Stimulated activated CD4-positive, alpha-beta T cell treated with anti-CD3 and anti-CD28 coated beads, Interleukin-12 subunit alpha, Interleukin-12 subunit beta, amount 100 ng/mL, for 4 hours (primary cell): ENCODE results near the gene TRIM36.

ENCODE experiments used
- DNase-seq: peaks from one replicate; pipeline ENCODE4 v3.0.0-alpha.2; 2020

TRIM36 gene

DNA sequence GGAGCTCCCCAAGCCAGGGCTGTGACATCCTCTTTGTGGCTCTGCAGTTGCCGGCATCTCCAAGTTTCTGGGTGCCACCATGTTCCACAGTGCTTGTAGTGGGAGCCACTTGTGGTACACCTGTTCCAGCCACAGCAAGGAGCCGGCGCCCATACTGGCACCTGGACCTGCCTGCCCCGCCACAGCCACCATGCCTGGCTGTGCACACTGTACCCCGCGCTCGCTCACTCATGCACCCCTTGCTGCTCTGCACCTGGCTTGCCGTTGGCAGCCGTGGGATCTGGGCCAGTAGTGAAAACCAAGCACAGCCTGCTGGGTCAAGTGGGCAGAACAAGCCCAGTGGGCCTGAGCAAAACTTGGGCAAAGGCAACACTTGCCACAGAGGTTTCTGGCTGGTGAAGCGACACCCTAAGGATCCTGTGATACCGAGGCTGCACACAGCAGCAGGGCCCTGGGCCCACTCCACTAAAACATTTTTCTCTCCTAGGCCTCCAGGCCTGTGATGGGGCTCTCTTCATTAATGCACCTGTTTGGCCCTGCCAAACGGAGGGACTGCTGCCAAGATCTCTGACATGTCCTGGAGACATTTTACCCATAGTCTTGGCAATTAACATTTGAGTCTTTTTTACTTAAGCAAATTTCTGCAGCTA lies 2.8 kb downstream of the TRIM36 start:
- DNase-seq: no peak

DNA sequence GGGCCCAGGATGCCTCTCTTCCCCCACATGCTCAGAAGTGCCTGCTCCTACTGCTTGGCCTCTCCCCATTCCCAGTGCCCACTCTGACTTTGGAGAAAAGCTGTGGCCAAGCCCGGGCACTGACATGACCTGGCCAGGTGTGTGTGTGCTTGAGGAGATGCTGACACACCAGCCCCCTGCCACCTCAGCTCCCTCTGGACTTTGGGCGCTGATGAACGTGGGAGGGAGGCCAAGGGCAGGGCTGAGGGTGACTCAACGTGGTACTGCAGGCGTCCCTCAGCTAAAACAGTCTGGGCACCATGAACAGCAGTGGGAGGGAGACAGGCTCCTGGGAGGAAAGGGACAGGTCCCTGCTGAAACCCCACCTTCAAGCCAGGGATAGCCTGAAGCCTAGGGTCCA lies 3.9 kb downstream of the TRIM36 start:
- no peak for DNase-seq

DNA sequence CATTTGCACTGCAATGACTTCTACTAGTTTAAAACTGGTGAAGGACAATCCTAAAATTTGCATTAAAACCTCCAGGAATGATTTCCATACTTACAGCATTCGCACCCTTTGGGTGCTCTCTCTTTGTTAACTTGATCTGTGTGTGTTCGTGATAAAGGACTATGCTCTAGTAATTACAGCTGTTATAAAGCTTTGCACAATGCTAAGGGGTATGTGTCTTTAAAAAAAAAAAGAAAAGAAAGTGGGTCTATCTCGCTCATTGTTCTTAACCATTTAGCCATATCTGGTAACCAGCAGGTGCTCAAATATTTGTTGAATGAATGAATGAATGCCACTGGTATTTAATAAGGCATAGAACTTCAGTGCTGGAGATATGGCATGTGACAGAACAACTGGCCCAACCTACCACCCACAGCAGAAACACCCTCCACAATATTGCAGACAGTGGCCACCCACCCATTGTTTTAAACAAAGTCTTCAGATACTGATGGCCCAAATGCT lies 8.7 kb downstream of the TRIM36 start:
- DNase-seq: no peak

DNA sequence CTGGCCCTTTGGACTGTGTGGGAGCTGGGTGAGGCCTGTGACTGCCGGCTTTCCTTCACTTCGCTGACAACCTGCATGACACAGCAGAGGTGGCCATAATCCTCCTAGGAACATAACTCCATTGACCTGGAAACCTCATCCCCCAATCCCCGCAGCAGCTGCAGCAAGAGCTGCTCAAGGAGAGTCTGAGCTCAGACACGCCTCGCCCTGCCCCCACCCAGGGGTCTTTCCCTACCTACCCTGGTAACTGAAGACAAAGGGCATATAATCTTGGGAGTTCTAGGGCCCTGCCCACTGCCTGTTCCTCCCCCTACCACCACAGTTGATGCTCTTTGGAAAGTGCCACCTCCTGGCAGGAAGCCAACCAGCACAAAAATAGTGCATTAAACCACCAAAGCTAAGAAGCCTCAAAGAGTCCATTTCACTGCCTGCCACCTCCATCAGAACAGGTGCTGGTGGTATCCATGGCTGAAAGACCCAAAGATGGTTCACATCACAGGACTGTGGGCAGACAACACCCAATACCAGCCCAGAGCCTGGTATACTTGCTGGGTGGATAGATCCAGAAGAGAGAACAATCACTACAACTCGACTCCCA lies 18.4 kb downstream of the TRIM36 start:
- DNase-seq: no peak

DNA sequence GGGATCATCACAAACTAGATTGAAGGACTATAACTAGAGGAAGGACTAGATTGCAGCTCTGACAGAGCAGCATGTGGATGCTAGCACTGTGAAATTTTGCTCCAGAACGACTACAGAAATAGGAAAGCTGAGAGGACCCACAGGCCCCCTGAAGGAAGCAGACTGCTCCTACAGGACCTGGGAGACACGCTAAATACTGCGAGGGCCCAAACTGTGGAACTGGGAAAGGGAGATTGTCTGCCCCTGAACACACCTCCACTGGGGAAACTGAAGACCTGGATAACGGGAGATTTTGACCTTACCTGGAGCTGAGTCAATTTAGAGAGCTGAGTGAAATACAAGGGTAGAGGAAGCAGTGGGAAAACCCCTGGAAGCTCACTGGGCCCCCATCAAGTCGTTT lies 19.2 kb downstream of the TRIM36 start:
- DNase-seq: no peak

DNA sequence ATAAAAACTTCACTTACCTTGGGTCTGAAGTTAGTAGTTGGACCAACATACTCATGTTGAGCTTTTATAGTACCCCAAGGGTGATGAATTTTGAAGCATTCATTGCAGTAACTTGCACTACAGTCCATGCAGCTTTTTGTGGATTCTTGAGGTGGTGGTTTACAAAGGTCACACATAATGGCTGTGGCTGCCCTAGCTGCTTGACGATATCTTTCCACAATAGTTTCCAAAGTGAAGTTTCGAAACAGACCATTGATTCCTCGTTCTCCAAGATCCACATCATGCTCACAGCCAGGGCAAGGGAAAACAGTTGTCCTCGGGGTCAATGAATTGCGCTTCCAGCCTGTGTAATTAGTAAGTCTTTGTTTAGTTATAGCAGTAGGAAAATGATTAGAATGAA lies 22.7 kb downstream of the TRIM36 start:
- DNase-seq: no peak

DNA sequence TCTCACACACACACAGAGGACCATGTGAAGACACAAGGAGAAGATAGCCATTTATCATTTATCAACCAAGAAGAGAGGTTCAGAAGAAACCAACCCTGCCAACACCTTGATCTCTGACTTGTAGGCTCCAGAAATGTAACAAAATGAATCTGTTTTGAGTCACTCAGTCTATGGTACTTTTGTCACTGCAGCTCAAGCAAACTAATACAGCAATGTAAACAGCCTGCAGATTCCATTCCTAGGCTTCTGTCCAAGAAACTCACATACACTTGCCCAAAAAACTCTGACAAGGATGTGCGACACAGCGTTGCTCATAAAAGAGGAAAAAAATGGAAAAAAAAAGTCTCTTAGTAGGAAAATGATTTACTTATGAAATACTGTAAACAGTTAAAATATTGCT lies 33.4 kb downstream of the TRIM36 start:
- no peak for DNase-seq

DNA sequence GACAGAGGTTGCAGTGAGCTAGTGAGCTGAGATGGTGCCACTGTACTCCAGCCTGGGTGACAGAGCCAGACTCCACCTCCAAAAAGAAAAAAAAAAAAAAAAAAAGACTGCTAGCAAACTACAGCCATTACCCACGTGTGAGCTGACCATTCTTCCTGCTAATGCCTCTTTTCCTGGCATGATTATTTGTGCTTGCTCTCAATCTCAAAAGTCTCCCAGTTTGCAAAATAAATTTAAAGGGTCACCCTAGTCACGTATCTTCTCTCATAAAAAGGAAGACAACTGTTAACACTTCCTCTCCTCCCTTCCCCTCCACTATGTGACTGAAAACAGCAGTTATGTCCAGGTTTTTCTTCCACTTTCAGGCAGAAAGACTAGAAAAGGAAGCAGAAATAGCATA lies 37.2 kb downstream of the TRIM36 start:
- DNase-seq: no peak

DNA sequence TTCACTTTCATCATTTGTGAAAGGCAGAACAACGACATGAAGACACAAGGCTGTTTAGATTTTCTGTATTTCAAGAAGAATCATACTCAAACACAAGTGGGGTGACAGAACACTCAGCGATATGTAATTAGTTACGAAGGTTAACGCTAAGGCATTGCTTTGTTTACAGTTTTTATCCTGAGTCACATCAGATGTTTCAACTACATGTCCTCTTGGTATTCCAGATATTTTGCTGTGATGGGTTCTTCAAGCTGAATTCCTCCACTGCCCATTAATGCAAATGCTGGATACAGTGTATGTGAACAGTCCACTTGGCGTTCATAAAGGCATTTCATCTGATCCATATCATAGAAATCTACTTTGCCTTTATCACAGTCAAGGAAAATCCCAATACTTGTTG lies 43.4 kb downstream of the TRIM36 start:
- DNase-seq: no peak

DNA sequence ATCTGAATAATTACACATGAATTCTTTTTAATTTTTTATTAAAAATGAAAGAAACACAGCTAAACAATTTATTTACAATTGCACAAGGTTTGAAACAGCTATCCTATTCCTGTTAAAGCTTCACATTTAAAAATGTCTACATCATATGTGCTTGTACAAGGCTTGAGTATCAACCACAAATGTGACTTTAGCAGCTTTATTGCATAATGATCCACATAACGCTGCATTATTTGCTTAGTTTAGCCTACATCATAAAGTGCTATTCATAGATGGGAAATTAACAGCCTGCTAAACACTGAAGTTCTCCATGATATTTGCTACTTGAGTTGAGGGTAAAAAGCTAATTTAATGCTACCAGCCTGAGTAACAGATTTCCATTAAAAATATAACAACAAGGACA lies 45.0 kb downstream of the TRIM36 start:
- no peak for DNase-seq

DNA sequence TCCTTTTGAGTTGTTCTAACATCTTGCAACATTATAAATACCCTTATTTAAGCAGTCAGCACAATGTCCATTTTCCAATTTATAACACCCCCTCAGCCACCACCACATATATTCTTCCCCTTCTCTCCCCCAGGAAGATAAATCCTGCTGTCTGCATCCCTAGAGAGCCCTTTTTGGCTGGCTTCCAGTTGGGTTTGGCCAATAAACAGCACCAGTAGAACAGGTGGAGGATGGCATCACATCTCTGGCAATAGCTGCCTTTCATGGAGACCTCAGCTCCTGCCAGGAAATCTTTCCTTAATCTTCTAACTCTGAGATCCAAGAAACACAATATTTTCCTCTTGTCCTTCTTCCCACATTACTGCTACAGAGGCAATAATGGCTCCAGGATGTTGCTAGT lies 53.7 kb downstream of the TRIM36 start:
- DNase-seq: no peak

DNA sequence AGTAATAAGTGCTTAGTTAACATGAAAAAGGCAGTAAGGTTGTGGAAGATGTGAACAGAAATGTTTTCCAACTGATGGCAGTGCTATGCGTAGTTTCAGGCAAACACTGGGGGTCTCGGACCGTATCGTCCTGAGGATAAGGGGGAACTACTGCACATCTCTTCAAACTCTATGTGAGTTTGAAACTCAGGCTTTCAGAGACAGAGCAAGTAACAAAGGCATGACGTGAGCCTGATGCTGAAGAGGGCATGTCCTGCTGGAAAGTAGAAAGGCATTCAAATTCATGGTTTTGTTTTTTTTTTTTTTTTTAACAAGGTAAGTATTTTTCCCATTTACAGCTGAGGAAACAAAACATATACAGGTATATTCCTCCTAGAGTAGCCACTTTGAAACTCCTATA lies 59.9 kb downstream of the TRIM36 start:
- no peak for DNase-seq

DNA sequence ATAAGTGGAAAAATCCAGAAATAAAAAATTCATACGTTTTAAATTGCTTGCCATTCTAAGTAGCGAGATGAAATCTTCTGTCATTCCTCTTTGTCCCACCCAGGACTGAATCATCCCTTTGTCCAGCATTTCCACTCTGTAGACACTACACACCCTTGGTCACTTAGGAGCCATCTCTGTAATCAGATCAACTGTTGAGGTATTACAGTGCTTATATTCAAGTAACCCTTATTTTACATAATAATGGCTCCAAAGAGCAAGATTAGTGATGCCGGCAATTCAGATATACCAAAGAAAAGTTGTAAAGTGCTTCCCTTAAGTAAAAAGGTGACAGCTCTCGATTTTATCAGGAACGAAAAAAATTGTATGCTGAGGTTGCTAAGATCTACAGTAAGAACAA lies 60.4 kb downstream of the TRIM36 start:
- DNase-seq: no peak

DNA sequence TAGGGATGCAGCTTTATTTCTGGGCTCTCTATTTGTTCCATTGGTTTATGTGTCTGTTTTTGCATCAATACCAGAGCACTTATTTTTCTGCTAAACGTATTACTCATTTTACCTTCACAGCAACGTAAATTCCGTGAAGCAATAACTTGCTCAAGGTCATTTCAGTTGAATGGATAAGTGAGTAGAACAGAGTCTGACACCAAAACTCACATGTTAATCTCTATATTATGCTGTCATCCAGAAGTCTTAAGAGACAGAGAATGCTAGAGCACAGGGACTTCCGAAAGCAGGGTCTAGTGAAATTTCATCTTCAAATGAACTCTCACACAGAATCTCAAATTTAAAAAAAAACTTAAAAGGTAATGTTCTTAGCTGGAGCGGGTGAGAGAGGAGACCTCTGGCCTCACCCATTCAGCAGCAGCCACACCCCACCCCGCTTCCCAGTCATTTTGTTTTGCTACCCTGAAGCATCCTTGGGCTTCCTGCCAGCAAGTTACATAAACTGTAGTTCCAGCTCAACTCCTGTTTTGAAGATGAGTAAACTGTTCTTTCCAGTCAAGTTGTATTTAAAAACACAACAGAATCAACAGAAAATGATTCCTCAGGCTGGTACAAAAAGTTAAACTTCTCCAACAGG lies 69.3 kb downstream of the TRIM36 start:
- DNase-seq: no peak

DNA sequence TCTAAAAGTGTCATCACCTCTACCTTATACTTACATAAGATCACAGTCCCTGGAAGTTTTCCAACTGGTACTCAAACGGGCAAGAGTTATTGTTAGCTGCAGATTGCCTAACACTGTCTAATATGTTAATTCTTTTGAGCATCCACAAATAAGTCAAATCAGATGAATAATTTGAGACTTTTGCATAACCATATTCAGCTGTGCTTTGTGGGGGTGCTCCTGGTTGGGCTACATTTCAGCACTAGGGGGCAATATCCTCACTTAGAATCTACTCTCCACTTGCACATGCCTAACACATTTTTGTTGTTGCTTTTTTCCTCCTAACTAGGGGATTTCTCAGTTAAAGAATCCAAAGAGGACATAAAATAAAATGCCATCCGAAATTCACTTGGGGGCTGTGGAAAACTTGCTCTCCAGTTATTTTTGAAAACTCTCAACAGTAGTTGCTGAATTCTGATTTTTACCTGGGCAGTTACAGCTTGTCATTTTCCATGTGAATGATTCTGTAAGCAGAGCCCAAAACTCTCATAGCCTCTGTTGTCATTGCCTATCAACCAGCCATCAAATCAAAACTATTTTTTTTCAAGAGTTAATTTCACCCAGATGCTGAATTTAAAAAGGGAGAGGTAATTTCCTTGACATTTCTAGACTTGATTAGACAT lies 71.5 kb downstream of the TRIM36 start:
- DNase-seq: no peak

DNA sequence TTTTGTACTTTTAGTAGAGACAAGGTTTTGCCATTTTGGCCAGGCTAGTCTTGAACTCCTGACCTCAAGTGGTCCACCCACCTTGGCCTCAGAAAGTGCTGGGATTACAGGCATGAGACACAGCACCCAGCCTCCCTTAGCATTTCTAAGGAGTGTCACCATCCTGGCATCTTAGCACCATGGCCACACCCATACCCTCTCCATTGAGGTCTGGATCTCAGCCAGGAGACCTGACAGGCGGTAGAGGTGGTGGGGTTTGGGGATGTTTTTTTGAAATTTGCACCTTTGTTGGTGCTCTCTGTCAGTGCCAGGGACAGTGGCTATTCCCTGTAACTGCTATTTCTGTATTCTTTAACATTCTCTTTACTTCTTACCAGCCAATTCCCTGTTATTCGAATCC lies 72.5 kb downstream of the TRIM36 start:
- DNase-seq: no peak

DNA sequence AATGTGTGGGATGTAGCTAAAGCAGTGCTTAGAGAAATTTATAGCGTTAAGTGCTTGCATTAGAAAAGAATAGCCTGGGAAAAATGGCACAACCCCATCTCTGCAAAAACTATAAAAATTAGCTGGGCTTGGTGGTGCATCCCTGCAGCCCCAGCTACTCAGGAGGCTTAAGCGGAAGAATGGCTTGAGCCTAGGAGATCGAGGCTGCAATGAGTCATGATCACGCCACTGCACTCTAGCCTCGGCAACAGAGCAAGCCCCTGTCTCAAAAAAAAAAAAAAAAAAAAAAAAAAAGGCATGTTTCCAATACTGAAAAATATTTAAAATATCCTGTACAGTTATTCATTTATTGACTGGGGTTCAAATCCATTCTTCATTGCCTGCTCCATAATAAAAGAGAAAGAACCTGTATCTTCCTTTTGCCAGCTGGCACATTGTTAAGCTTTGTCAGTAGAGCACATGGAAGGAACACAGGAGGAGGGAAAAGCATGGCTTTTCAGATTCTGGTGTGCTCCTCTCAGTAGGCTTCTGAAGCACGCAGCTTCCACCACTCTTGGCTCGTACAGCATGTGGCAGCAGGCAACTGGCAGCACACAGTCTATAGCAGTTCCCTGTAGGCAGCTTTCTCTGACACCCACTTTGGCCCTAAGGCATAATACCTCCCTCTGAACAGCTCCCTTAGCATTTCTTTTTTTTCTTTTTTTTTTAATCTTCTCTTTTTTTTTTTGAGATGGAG lies 73.5 kb downstream of the TRIM36 start:
- DNase-seq: no peak

DNA sequence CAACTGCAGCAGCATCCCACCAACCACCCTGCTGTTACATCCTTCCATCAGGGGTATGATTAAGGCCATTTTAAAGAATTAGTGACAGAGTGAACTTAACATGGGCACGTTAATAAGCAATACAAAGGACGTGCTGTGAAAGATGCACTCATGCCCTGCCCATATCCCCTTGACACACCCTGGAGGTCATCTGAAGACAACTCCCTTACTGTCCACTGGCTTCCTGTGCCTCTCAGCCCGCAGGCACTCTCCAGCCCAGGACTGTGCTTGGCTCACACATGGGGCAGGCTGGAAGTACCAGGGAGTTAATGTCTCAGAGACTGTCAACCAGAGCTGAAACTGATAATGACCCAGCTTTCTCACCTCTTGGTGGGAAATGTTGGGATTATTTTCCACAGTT lies 81.8 kb downstream of the TRIM36 start:
- DNase-seq: no peak

DNA sequence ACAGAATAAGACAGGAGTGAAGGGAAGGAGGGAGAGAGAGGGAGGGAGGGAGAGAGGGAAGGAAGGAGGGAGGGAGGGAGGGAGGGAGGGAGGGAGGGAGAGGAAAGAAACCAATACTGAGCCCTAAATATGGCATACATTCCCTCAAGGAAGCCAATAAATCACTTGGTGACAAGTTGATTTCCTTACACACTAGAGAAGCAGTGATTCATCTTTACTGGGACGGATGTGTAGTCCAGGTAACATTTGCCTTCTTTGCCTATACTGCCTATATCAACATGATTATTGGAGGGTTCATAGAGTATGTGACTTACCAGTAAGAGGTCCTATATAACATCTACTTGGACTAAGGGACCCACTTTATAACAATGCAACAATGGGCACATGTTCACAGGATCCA lies 83.2 kb downstream of the TRIM36 start:
- DNase-seq: no peak

DNA sequence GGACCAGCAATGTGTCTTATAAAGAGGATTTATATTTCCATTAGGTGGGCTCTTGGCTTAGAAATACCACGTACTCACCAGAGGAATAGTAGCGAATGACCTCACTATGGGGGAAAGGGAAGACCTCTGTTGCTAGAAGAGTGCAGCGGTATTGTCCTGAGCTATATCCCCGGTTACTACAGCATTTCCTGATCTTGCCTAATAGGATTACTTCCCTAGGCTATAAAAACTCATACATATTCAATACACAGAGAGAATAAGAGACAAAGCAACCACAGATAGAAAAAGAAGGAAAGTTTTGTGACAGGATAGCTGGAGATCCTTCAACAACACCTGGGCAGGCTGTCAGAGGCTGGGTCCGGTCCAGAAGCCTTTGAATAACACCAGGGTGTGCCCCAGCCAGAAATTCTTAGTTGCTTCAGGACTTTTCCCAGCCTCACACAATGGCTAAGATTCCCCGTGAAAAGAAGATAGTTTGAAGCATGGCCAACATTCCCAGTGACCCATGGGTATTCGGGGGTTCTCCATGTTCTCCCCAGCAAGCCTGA lies 85.4 kb downstream of the TRIM36 start:
- no peak for DNase-seq

DNA sequence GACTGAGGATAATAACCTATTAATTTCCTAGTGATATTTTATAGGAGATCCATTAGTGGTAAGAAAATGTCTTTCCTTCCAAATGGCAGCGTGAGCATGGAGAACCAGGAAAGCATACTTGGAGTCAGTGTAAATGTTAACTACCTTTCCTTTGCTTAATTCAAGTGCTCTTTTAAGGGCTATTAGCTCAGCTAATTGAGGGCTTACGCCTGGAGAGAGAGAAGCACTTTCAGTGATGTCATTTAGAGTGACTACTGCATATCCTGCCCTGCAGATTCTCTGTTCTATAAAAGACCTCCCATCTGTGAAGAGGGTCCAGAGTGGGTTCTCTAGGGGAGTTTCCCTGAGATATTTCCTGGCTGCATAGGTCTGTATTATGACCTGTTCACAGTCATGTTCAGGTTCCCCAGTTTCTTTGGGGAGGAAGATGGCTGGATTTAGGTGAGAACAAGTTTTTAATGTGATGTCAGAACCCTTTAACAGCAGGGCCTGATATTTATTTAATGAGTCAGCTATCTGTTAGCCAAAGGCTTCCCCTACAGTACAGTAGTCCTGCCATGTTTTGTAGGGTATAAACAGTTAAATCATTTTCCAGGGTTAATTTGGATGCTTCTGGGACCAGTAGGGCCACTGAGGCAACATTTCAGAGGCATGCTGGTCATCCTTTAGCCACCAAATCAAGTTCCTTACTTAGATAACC lies 89.6 kb downstream of the TRIM36 start:
- no peak for DNase-seq
